ENCODE measurements around the gene SVIL. TPM values are rescaled to one million over a fixed set of nuclear protein-coding genes. Genes with fewer than 3 reads are reported as not detected.

SVIL gene
- total RNA-seq, 1 experiment from 2014 or later = 15.3 TPM

DNA sequence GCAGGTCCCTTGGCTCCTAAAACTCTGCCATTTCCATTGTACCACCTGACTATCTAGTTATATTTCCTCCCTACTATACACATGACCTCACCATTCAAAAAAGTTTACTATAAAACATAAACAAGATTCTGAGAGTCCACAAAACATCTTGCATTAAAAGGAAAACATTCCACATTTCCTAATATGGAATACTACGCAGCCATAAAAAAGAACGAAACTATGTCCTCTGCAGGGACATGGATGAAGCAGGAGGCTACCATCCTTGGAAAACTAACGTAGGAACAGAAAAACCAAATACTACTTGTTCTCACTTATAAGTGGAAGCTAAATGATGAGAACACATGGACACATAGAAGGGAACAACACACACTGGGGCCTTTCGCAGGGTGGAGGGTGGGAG, 48.3 kb downstream of the SVIL start:
- TF ChIP-seq, protein P1, sequence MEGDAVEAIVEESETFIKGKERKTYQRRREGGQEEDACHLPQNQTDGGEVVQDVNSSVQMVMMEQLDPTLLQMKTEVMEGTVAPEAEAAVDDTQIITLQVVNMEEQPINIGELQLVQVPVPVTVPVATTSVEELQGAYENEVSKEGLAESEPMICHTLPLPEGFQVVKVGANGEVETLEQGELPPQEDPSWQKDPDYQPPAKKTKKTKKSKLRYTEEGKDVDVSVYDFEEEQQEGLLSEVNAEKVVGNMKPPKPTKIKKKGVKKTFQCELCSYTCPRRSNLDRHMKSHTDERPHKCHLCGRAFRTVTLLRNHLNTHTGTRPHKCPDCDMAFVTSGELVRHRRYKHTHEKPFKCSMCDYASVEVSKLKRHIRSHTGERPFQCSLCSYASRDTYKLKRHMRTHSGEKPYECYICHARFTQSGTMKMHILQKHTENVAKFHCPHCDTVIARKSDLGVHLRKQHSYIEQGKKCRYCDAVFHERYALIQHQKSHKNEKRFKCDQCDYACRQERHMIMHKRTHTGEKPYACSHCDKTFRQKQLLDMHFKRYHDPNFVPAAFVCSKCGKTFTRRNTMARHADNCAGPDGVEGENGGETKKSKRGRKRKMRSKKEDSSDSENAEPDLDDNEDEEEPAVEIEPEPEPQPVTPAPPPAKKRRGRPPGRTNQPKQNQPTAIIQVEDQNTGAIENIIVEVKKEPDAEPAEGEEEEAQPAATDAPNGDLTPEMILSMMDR (conservative IDR thresholded peaks at IDR 0.05) = no peak
- H3K4me1 Mint-ChIP-seq = peaks cover 55 to 56% of the 10 kb centered on the region in 2 experiments
- Histone ChIP-seq H3K4me1 (ENCODE audit: insufficient read depth, low read length) (peaks cover 7% of the 10 kb centered on the region; the same call in 1 of the 2 replicates), H3K27ac (ENCODE audit: insufficient read length, low read depth, low read length) (no peak overlapping the region), H3K18ac (ENCODE audit: insufficient read length, low read depth, low read length) (no peak overlapping the region), H3K4me2 (ENCODE audit: insufficient read depth, insufficient read length, low read length) (no peak overlapping the region), H2AK5ac (ENCODE audit: insufficient read length, low read length) (no peak overlapping the region), H4K5ac (ENCODE audit: insufficient read length, low read depth, low read length) (no peak overlapping the region), H4K20me1 (ENCODE audit: control insufficient read depth, insufficient read depth, insufficient read length) (no peaks in the 10 kb centered on the region), H2BK15ac (ENCODE audit: low read depth, low read length) (no peak overlapping the region), H4K91ac (ENCODE audit: insufficient read length, low read depth, low read length) (no peak overlapping the region), H3T11ph (ENCODE audit: low read length) (no peak overlapping the region), H2BK20ac (ENCODE audit: low read depth, low read length, poor library complexity, severe bottlenecking) (no peak overlapping the region), H3K23me2 (ENCODE audit: insufficient read length, low read depth, low read length, poor library complexity, severe bottlenecking) (no peaks in the 10 kb centered on the region), H3K14ac (ENCODE audit: insufficient read depth, low read length) (no peak overlapping the region), H3K23ac (ENCODE audit: insufficient read length, low read depth, low read length) (no peak overlapping the region), H4K8ac (replicated peaks; ENCODE audit: insufficient read length, low read depth, low read length) (no peak overlapping the region), H2AFZ (ENCODE audit: low read length) (no peak overlapping the region), H2BK120ac (ENCODE audit: low read depth, low read length, poor library complexity, severe bottlenecking) (no peak overlapping the region), H3K9me3 (ENCODE audit: control insufficient read depth, low read depth, low read length) (no peaks in the 10 kb centered on the region), H3K27me3 (ENCODE audit: insufficient read depth, low read length) (no peaks in the 10 kb centered on the region), H3K79me1 (ENCODE audit: insufficient read depth, low read depth, low read length, poor library complexity, severe bottlenecking) (no peaks in the 10 kb centered on the region), H3K9ac (ENCODE audit: extremely low read depth, insufficient read length, low read length) (no peak overlapping the region), H2BK12ac (ENCODE audit: insufficient read length, low read depth, low read length) (no peak overlapping the region), H3K4ac (ENCODE audit: low read depth, low read length) (no peak overlapping the region), H3K56ac (ENCODE audit: insufficient read length, low read depth, low read length) (no peak overlapping the region), H2BK5ac (ENCODE audit: insufficient read length, low read length) (no peak overlapping the region), H3K79me2 (ENCODE audit: insufficient read depth, low read length) (no peaks in the 10 kb centered on the region)
- no peak overlapping the region for H3K4me3 Mint-ChIP-seq
- H3K27ac Mint-ChIP-seq = no peak overlapping the region
- WGBS (ENCODE audit: extremely low coverage, insufficient read length, low lambda C conversion rate) = no CpG with 5 or more reads among the region's 4 CpGs
- peaks cover 0 to 9% (median 3%) of the 10 kb centered on the region in 3 experiments; a peak in 4 of 7 replicates for H3K36me3 Mint-ChIP-seq (ENCODE audit: insufficient read depth in 1 of 3, low read depth in 3 of 3)
- H3K27me3 Mint-ChIP-seq (ENCODE audit: low read depth) = no peaks in the 10 kb centered on the region; the same call in 1 of the 2 replicates
- DNase-seq = no peak
- H3K9me3 Mint-ChIP-seq = peaks cover 0 to 6% of the 10 kb centered on the region in 2 experiments; a peak in 3 of 5 replicates
